Neural crest cell (in vitro differentiated cells): ENCODE measurements around the gene YIF1A. TPM values are rescaled to one million over a fixed set of nuclear protein-coding genes. Genes with fewer than 3 reads are reported as not detected.

Experiments used
- DNase-seq: peaks from one replicate; pipeline ENCODE4 v3.0.0; 2021; ENCODE audit warnings: low read depth, mixed read lengths, low spot score
- H3K27ac Mint-ChIP-seq: one replicate; pipeline ENCODE4 v1.8.0; 2021; ENCODE audit warnings: mild to moderate bottlenecking, mixed read lengths; ENCODE audit not compliant: unreplicated experiment
- H3K27me3 Mint-ChIP-seq: 2 replicates; pipeline ENCODE4 v1.8.0; 2021; ENCODE audit warnings: low read depth, mild to moderate bottlenecking, mixed read lengths
- H3K36me3 Mint-ChIP-seq: 2 replicates; pipeline ENCODE4 v1.8.0; 2021; ENCODE audit warnings: low read depth, mild to moderate bottlenecking, mixed read lengths
- H3K4me1 Mint-ChIP-seq: 2 replicates; pipeline ENCODE4 v1.8.0; 2021; ENCODE audit warnings: mixed read lengths
- H3K4me3 Mint-ChIP-seq: one replicate; pipeline ENCODE4 v1.8.0; 2021; ENCODE audit warnings: mild to moderate bottlenecking, mixed read lengths
- H3K9me3 Mint-ChIP-seq: 2 replicates; pipeline ENCODE4 v1.8.0; 2021; ENCODE audit warnings: mixed read lengths
- total RNA-seq: library from RNA; stranded (reverse); gene quantifications from 2 replicates; pipeline ENCODE4 v1.2.1, GENCODE V29; 2021
- TF ChIP-seq, protein P1 (sequence below): fragments of 200-600 bp; sonication (generic); conservative IDR thresholded peaks from 2 replicates; pipeline ENCODE4 v1.5.0; 2021; ENCODE audit warnings: antibody characterized with exemption, mild to moderate bottlenecking

The YIF1A gene
- total RNA-seq, 1 donor from 2014 or later = 60.9 TPM

GRCh38 chr11:66267379-66268243 is 21.3 kb downstream of the YIF1A start:
- H3K27me3 Mint-ChIP-seq = peaks cover 5% of the 10 kb centered on the region
- H3K36me3 Mint-ChIP-seq = peaks cover 6% of the 10 kb centered on the region
- TF ChIP-seq, protein P1, sequence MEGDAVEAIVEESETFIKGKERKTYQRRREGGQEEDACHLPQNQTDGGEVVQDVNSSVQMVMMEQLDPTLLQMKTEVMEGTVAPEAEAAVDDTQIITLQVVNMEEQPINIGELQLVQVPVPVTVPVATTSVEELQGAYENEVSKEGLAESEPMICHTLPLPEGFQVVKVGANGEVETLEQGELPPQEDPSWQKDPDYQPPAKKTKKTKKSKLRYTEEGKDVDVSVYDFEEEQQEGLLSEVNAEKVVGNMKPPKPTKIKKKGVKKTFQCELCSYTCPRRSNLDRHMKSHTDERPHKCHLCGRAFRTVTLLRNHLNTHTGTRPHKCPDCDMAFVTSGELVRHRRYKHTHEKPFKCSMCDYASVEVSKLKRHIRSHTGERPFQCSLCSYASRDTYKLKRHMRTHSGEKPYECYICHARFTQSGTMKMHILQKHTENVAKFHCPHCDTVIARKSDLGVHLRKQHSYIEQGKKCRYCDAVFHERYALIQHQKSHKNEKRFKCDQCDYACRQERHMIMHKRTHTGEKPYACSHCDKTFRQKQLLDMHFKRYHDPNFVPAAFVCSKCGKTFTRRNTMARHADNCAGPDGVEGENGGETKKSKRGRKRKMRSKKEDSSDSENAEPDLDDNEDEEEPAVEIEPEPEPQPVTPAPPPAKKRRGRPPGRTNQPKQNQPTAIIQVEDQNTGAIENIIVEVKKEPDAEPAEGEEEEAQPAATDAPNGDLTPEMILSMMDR = peak; percentile 37
- peak overlapping the region; percentile 93 for H3K4me3 Mint-ChIP-seq
- no peaks in the 10 kb centered on the region for H3K9me3 Mint-ChIP-seq
- DNase-seq = peak; percentile 79
- H3K27ac Mint-ChIP-seq = peak overlapping the region; percentile 97
- peaks cover 25% of the 10 kb centered on the region for H3K4me1 Mint-ChIP-seq

GRCh38 chr11:66267039-66267378 is 21.9 kb downstream of the YIF1A start:
- H3K9me3 Mint-ChIP-seq = no peaks in the 10 kb centered on the region
- DNase-seq = no peak
- TF ChIP-seq, protein P1 = no peak
- peaks cover 5% of the 10 kb centered on the region for H3K27me3 Mint-ChIP-seq
- peak overlapping the region; percentile 86 for H3K27ac Mint-ChIP-seq
- H3K4me3 Mint-ChIP-seq = peak overlapping the region; percentile 93
- H3K4me1 Mint-ChIP-seq = peaks cover 25% of the 10 kb centered on the region
- peaks cover 6% of the 10 kb centered on the region for H3K36me3 Mint-ChIP-seq

DNA sequence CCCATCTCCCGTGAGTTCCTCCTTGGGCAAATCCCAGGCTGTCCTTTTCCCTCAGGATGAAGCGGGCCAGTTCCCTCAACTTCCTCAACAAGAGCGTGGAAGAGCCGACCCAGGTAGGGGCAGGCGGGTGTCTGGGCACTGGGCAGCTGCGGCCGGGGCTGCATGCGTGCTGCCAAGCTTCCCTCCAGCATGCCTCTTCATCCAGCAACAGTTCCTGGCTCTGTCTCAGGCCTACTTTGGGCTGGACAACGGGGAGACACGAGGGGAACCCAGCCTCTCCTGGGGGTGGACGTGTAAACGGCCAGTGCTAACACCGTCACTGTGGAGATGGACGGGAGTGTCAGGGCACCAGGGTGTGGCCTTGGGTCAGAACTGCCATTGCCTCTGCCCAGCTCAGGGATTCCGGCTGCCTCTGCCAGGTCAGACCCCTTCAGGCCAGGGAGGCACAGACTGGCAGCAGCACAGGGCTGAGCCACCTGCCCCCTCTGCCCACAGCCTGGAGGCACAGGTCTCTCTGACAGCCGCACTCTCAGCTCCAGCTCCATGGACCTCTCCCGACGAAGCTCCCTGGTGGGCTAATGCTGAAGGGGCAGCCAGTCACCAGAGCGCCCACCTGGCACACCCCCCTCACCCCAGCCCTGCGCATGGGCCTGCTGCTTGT is 22.4 kb downstream of the YIF1A start:
- Mint-ChIP-seq H3K4me3 (peak overlapping the region; percentile 93), H3K27ac (peak overlapping the region; percentile 86), H3K9me3 (no peaks in the 10 kb centered on the region), H3K36me3 (peaks cover 6% of the 10 kb centered on the region), H3K4me1 (peaks cover 25% of the 10 kb centered on the region), H3K27me3 (peaks cover 5% of the 10 kb centered on the region)
- TF ChIP-seq, protein P1 = no peak
- no peak for DNase-seq

GRCh38 chr11:66265531-66266377 is 23.2 kb downstream of the YIF1A start:
- TF ChIP-seq, protein P1 = no peak
- Mint-ChIP-seq H3K4me3 (no peak overlapping the region), H3K27ac (no peak overlapping the region), H3K4me1 (peaks cover 25% of the 10 kb centered on the region), H3K9me3 (no peaks in the 10 kb centered on the region), H3K36me3 (peaks cover 4% of the 10 kb centered on the region), H3K27me3 (peaks cover 5% of the 10 kb centered on the region)
- no peak for DNase-seq

- peaks cover 4% of the 10 kb centered on the region for H3K36me3 Mint-ChIP-seq
- H3K9me3 Mint-ChIP-seq = no peaks in the 10 kb centered on the region
- no peak for DNase-seq
- peak overlapping the region; percentile 74 for H3K4me3 Mint-ChIP-seq
- no peak overlapping the region for H3K27ac Mint-ChIP-seq
- H3K27me3 Mint-ChIP-seq = peaks cover 5% of the 10 kb centered on the region
- TF ChIP-seq, protein P1 = peak; percentile 48
- peaks cover 23% of the 10 kb centered on the region for H3K4me1 Mint-ChIP-seq
Observed at GRCh38 chr11:66264914-66265313, 24.0 kb downstream of the YIF1A start.
